Keratinocyte (primary cell): ENCODE data around the gene PPP3CB. TPM values are rescaled to one million over a fixed set of nuclear protein-coding genes. Genes with fewer than 3 reads are reported as not detected.

Source experiments
- DNase-seq: peaks from one replicate; pipeline ENCODE4 v3.0.0-alpha.2; 2011; ENCODE audit warnings: low read depth, missing footprints, low spot score
- FAIRE-seq: peaks from 2 replicates; lab custom pipeline; 2011; peaks lifted over from hg19 to GRCh38; lab: Jason Lieb, UNC
- H2AFZ ChIP-seq: 2 replicates; pipeline ENCODE4 v1.6.0; 2012; ENCODE audit warnings: low read length, control low read depth, inconsistent platforms; ENCODE audit not compliant: control insufficient read depth
- H3K27ac ChIP-seq: 2 replicates; pipeline ENCODE4 v1.5.1; 2011; ENCODE audit warnings: low read length; ENCODE audit not compliant: control insufficient read depth, insufficient read depth
- H3K27me3 ChIP-seq: 3 replicates; pipeline ENCODE4 v1.6.0; 2011; ENCODE audit warnings: low read length; ENCODE audit not compliant: control insufficient read depth, insufficient read depth; ENCODE audit errors: extremely low read depth
- H3K36me3 ChIP-seq, 2 experiments: 2 replicates in 1 of 2; 3 replicates in 1 of 2; pipeline ENCODE4 v1.5.1; 2011; ENCODE audit warnings: low read length in 2 of 2, mild to moderate bottlenecking in 1 of 2; ENCODE audit not compliant: control insufficient read depth in 2 of 2, insufficient read depth in 2 of 2; ENCODE audit errors: extremely low read depth in 1 of 2
- H3K4me1 ChIP-seq: 3 replicates; pipeline ENCODE4 v1.5.1; 2011; ENCODE audit warnings: low read length; ENCODE audit not compliant: control insufficient read depth, insufficient read depth; ENCODE audit errors: extremely low read depth
- H3K4me2 ChIP-seq: 3 replicates; pipeline ENCODE4 v1.6.0; 2011; ENCODE audit warnings: low read depth, low read length; ENCODE audit not compliant: control insufficient read depth, insufficient read depth; ENCODE audit errors: extremely low read depth
- H3K4me3 ChIP-seq, 3 experiments: fragments of 200-600 bp in 1 of 3; sonication (generic) in 1 of 3; 2 replicates in 2 of 3; 3 replicates in 1 of 3; pipeline ENCODE4 v1.5.1; 2011 to 2016; ENCODE audit warnings: low read length in 3 of 3, mild to moderate bottlenecking in 3 of 3, control low read depth in 2 of 3, inconsistent platforms in 1 of 3, low read depth in 1 of 3, mixed read lengths in 1 of 3, mixed run types in 1 of 3, moderate library complexity in 1 of 3; ENCODE audit not compliant: control insufficient read depth in 2 of 3, insufficient read depth in 2 of 3; ENCODE audit errors: extremely low read depth in 1 of 3
- H3K79me2 ChIP-seq: 2 replicates; pipeline ENCODE4 v1.6.0; 2012; ENCODE audit warnings: low read length; ENCODE audit not compliant: control insufficient read depth, insufficient read depth
- H3K9ac ChIP-seq: 3 replicates; pipeline ENCODE4 v1.6.0; 2011; ENCODE audit warnings: low read length; ENCODE audit not compliant: control insufficient read depth, insufficient read depth; ENCODE audit errors: extremely low read depth
- H3K9me1 ChIP-seq: 3 replicates; pipeline ENCODE4 v1.6.0; 2011; ENCODE audit warnings: low read length; ENCODE audit not compliant: control insufficient read depth, insufficient read depth; ENCODE audit errors: extremely low read depth
- H3K9me3 ChIP-seq: 2 replicates; pipeline ENCODE4 v1.5.1; 2012; ENCODE audit warnings: low read depth, low read length; ENCODE audit not compliant: control insufficient read depth
- H4K20me1 ChIP-seq: 3 replicates; pipeline ENCODE4 v1.6.0; 2011; ENCODE audit warnings: low read length; ENCODE audit not compliant: control insufficient read depth, insufficient read depth; ENCODE audit errors: extremely low read depth
- CTCF ChIP-seq, 3 experiments: IDR thresholded peaks in 1 of 3; conservative IDR thresholded peaks in 1 of 3; optimal IDR thresholded peaks in 1 of 3; 2 replicates in 2 of 3; 3 replicates in 1 of 3; pipeline versions ENCODE3 to v1.5.1; 2011; ENCODE audit warnings: low read length in 3 of 3, mild to moderate bottlenecking in 3 of 3, moderate library complexity in 2 of 3, control low read depth in 1 of 3, inconsistent platforms in 1 of 3; ENCODE audit not compliant: insufficient read depth in 2 of 3; ENCODE audit errors: extremely low read depth in 1 of 3
- EZH2 ChIP-seq: IDR thresholded peaks from one replicate; pipeline ENCODE4 v1.6.1; 2012; ENCODE audit warnings: inconsistent platforms, mild to moderate bottlenecking, low read length, moderate library complexity
- dilution Hi-C: fragments of 300-500 bp; cut with MboI; formaldehyde crosslinking; loops from one replicate; pipeline ENCODE4 v1.7.0; 2020; ENCODE audit warnings: low sequenced_read_pairs; ENCODE audit not compliant: extremely low pct_ligation_motif_present
- polyA plus RNA-seq, 5 experiments: library from polyadenylated mRNA; depleted of rRNA in 3 of 5; stranded (reverse) in 3 of 5; stranded (forward) in 1 of 5; unstranded in 1 of 5; fragments of >200 nt; gene quantifications; 1 replicate in 1 of 5; 2 replicates in 3 of 5; 3 replicates in 1 of 5; pipeline versions ENCODE4 v1.2.1 to v1.2.3, GENCODE V29; 2011 to 2012; ENCODE audit warnings: missing spikeins in 2 of 5, low read depth in 1 of 5, low replicate concordance in 1 of 5

The PPP3CB gene
- polyA plus RNA-seq, 1 donor (not counting 4 experiments of a cell fraction or from before 2014, with no cell fraction given): 23.5 TPM

GRCh38 chr10:73401636-73402035 is 94.2 kb downstream of the PPP3CB start:
- Histone ChIP-seq H2AFZ (no peak overlapping the region), H3K4me1 (no peaks in the 10 kb centered on the region), H3K4me2 (no peak overlapping the region), H3K36me3 (peaks cover 10 to 27% of the 10 kb centered on the region in 2 experiments), H3K27me3 (no peaks in the 10 kb centered on the region), H3K4me3 (no peak overlapping the region), H3K9me3 (no peaks in the 10 kb centered on the region), H4K20me1 (peaks cover 8% of the 10 kb centered on the region), H3K27ac (no peak overlapping the region), H3K9ac (no peak overlapping the region), H3K79me2 (peaks cover 70% of the 10 kb centered on the region), H3K9me1 (peaks cover under 1% of the 10 kb centered on the region)
- TF ChIP-seq EZH2: no peak
- TF ChIP-seq CTCF (optimal IDR thresholded peaks at IDR 0.05 in 1 of 3, IDR thresholded peaks at IDR 0.05 in 1 of 3, conservative IDR thresholded peaks at IDR 0.05 in 1 of 3; ENCODE audit: extremely low read depth in 1 of 3, insufficient read depth in 2 of 3, low read length in 3 of 3): no peak
- dilution Hi-C loops: no loop called here
- DNase-seq: no peak
- no peak for FAIRE-seq

GRCh38 chr10:73399063-73399462 is 96.8 kb downstream of the PPP3CB start:
- H3K27ac ChIP-seq: no peak overlapping the region
- H3K36me3 ChIP-seq: peaks cover 15 to 37% of the 10 kb centered on the region in 2 experiments
- FAIRE-seq (no peak), DNase-seq (no peak)
- no peak overlapping the region for H3K4me2 ChIP-seq
- no peaks in the 10 kb centered on the region for H3K4me1 ChIP-seq
- dilution Hi-C loops: loop anchor here (25.0 kb wide), 1 partner anchor 137 kb away; the partner anchor contains the start of gene MRPS16
- peaks cover 5% of the 10 kb centered on the region for H4K20me1 ChIP-seq
- no peak overlapping the region for H2AFZ ChIP-seq
- no peaks in the 10 kb centered on the region for H3K9me1 ChIP-seq
- peaks cover 49% of the 10 kb centered on the region for H3K79me2 ChIP-seq
- H3K27me3 ChIP-seq: no peaks in the 10 kb centered on the region
- no peak overlapping the region for H3K9ac ChIP-seq
- H3K4me3 ChIP-seq: no peak overlapping the region
- H3K9me3 ChIP-seq: no peaks in the 10 kb centered on the region
- TF ChIP-seq EZH2 (no peak), CTCF (optimal IDR thresholded peaks at IDR 0.05 in 1 of 3, IDR thresholded peaks at IDR 0.05 in 1 of 3, conservative IDR thresholded peaks at IDR 0.05 in 1 of 3; ENCODE audit: extremely low read depth in 1 of 3, insufficient read depth in 2 of 3, low read length in 3 of 3) (no peak)
